AG09319 (cell line): ENCODE measurements around the gene CLN6.
"Not testable (repeated sequence)": the region's sequence is repeated elsewhere in the genome, so short reads cannot be mapped to it uniquely, and the experiment has no call there.

Experiments
- DNase-seq: peaks from one replicate; pipeline ENCODE4 v3.0.0-alpha.2; 2010; ENCODE audit warnings: low read depth; ENCODE audit errors: extremely low read depth
- CTCF ChIP-seq: IDR thresholded peaks from 2 replicates; pipeline ENCODE4 v1.5.1; 2011; ENCODE audit warnings: low read depth, mild to moderate bottlenecking, inconsistent platforms, low read length, moderate library complexity

The CLN6 gene

GRCh38 chr15:68183616-68184315 is 45.8 kb downstream of the CLN6 start:
- TF ChIP-seq CTCF, result no peak

GRCh38 chr15:68177742-68178141 is 51.8 kb downstream of the CLN6 start:
- DNase-seq, result no peak
- TF ChIP-seq CTCF, result no peak

More at GRCh38 chr15:68183616-68184315, 45.8 kb downstream of the CLN6 start:
- no peak for DNase-seq

- no peak for DNase-seq
- no peak for TF ChIP-seq CTCF
Measured at GRCh38 chr15:68176601-68177000, 52.9 kb downstream of the CLN6 start.

- DNase-seq, result no peak
- TF ChIP-seq CTCF, result no peak
Measured at GRCh38 chr15:68175526-68175925, 54.0 kb downstream of the CLN6 start.

DNA sequence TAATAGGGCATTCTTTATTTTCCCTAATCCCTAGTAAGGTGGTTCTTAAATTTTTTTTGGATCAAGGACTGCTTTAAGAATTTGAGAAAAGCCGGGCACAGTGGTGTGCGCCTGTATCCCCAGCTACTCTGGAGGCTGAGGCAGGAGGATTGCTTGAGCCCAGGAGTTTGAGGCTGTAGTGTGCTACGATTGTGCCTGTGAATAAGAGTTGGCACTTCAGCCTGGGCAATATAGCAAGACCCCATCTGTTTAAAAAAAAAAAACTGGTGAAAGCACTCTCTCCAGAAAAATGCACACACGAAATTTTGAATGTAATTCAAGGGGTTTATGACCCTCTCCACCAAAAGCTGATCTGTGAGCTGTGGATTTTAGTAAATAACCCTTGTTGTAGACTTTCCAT is 56.4 kb downstream of the CLN6 start:
- no peak for DNase-seq
- no peak for TF ChIP-seq CTCF

DNA sequence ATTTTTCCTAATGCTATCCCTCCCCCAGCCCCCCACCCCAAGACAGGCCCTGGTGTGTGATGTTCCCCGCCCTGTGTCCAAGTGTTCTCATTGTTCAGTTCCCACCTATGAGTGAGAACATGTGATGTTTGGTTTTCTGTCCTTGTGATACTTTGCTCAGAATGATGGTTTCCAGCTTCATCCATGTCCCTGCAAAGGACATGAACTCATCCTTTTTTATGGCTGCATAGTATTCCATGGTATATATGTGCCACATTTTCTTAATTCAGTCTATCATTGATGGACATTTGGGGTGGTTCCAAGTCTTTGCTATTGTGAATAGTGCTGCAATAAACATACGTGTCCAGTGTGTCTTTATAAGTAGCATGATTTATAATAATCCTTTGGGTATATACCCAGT is 57.5 kb downstream of the CLN6 start:
- not testable (repeated sequence) for DNase-seq

GRCh38 chr15:68166847-68167246 is 62.7 kb downstream of the CLN6 start:
- no peak for DNase-seq
- no peak for TF ChIP-seq CTCF

DNA sequence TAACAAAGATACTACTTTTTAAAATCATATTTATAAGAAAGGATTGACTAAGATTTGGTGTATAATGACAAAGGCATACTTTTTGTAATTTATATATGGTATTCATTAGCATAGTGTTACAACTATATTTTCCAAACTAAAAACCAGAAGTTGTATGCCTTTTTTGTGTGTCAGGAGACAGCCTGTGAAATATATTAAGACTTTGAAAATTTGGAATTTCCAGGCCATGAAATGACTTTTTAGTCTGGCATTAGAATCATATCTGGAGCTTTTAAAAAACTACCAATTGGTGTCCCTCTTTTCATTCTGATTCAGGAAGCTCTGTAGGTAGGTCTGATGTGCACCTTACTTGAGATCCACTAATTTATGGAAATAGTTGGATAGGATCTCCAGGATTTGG is 66.3 kb downstream of the CLN6 start:
- no peak for DNase-seq
- no peak for TF ChIP-seq CTCF
